ENCODE results near the gene RAB5IF. TPM values are rescaled to one million over a fixed set of nuclear protein-coding genes. Genes with fewer than 3 reads are reported as not detected.

The RAB5IF gene
- total RNA-seq, 1 donor from 2014 or later, result 162 TPM

DNA sequence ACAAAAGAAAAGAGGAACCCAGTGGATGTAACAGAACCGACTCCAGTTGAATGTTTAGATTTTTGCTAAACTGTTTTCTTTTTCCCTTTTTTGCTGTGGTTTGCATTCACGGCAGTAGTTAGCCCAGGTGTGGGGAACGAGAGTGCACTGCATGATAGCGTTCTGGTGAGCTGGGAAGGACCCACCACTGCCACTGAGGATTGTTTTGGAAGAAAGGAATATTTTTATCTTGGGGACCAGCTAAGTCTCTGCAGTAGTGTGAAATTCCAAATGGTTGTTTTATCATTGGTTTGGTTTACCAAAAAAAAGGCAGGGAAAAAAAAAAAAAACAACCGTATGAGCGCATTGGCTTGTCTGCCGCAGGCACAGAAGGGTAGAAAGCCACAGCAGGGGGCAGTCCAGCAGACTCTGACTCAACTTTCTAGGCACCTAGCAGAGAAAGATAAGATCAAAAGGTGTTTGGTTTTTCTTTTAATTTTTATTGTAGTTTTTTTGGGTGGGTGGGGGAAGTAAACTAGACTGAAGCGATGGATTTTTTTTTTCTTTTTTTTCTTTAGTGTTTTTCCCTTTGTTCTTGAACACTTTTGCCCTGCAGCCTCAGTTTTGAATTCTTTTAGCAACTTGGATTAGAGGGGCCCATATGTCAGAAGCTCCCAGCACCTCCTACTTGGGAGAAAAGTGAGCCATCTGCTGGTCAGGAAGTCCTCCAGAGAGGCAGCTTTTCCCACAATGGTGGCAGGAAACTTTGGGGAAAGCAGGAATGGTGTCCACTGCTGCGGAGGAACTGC lies 13.5 kb upstream of the RAB5IF start:
- no peak overlapping the region for H3K4me3 ChIP-seq (ENCODE audit: low read depth, low read length)
- TF ChIP-seq, protein P1, sequence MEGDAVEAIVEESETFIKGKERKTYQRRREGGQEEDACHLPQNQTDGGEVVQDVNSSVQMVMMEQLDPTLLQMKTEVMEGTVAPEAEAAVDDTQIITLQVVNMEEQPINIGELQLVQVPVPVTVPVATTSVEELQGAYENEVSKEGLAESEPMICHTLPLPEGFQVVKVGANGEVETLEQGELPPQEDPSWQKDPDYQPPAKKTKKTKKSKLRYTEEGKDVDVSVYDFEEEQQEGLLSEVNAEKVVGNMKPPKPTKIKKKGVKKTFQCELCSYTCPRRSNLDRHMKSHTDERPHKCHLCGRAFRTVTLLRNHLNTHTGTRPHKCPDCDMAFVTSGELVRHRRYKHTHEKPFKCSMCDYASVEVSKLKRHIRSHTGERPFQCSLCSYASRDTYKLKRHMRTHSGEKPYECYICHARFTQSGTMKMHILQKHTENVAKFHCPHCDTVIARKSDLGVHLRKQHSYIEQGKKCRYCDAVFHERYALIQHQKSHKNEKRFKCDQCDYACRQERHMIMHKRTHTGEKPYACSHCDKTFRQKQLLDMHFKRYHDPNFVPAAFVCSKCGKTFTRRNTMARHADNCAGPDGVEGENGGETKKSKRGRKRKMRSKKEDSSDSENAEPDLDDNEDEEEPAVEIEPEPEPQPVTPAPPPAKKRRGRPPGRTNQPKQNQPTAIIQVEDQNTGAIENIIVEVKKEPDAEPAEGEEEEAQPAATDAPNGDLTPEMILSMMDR (IDR thresholded peaks at IDR 0.05; ENCODE audit: insufficient read depth, low read length, poor library complexity, severe bottlenecking), result peak; percentile 33
- H3K36me3 ChIP-seq (ENCODE audit: control insufficient read depth, insufficient read depth, low read length), result no peaks in the 10 kb centered on the region
- no peak for DNase-seq (ENCODE audit: low read depth)
- H3K27me3 ChIP-seq (ENCODE audit: control insufficient read depth, insufficient read depth, low read length), result no peaks in the 10 kb centered on the region

DNA sequence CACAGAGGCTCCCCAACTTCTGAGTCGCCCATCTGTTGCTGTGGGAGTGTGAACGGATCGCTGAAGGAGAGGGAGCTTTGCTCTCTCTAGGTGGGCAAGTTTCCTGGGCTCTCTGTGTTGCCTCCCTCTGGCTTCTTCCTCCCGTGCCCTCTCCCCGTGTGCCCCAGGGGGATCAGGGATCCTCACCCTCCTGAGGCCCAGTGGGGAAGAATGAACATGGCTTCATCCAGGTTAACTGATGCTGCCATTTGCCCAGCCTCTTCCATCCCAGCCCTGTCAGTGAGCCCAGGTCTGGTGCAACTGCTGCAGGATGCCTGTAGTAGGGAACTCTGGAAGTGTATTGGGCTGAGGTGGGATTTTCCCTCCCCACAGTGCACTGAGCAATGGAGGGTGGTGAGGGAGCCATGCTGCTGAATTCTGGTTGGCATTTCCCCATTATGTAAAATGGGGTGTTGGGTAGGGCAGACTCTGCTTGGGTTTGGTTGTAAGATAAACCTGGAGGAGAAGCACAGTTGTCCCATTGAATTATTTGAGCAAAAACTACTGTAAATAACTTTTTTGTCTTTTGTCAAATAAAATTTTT lies 12.1 kb upstream of the RAB5IF start:
- H3K4me3 ChIP-seq (ENCODE audit: low read depth, low read length), result no peak overlapping the region
- H3K36me3 ChIP-seq (ENCODE audit: control insufficient read depth, insufficient read depth, low read length), result no peaks in the 10 kb centered on the region
- TF ChIP-seq, protein P1 (IDR thresholded peaks at IDR 0.05; ENCODE audit: insufficient read depth, low read length, poor library complexity, severe bottlenecking), result no peak
- no peaks in the 10 kb centered on the region for H3K27me3 ChIP-seq (ENCODE audit: control insufficient read depth, insufficient read depth, low read length)
- no peak for DNase-seq (ENCODE audit: low read depth)

DNA sequence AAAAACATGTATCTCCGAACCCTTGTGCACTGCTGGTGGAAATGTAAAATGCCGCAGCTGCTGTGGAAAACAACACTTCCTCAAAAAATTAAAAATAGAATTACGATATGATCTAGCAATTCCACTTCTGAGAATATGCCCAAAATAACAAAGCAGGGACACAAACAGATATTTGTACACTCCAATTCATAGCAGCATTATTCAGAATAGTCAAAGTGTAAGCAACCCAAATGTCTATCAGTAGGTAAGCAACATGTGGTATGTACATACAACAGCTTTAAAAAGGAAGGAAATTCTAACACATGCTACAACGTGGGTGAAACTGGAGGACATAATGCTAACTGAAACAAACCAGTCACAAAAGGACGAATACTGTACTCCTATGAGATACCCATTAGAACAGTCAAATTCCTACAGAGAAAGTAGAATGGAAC lies 5.7 kb upstream of the RAB5IF start:
- Histone ChIP-seq H3K4me3 (ENCODE audit: low read depth, low read length) (no peak overlapping the region), H3K36me3 (ENCODE audit: control insufficient read depth, insufficient read depth, low read length) (no peaks in the 10 kb centered on the region), H3K27me3 (ENCODE audit: control insufficient read depth, insufficient read depth, low read length) (no peaks in the 10 kb centered on the region)
- DNase-seq (ENCODE audit: low read depth), result no peak
- TF ChIP-seq, protein P1 (IDR thresholded peaks at IDR 0.05; ENCODE audit: insufficient read depth, low read length, poor library complexity, severe bottlenecking), result no peak

DNA sequence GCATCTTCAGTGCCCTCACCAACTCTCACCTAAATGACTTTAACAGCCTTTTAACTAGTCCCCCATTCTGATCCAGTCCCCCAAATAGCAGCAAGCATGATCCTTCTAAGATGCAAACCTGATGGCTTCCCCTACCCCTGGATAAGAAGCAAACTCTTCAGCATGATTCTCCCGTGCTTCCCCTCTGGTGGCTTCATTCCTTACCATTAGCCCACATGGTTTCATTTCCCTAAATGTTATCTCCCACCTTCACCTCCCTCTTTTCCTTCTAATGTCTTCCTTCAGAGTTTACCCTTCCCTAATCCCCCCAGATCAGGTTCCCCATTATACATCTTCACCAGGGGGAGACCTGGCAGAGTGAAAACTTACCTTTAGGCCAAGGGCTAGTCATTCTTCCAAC lies 4.0 kb upstream of the RAB5IF start:
- Histone ChIP-seq H3K36me3 (ENCODE audit: control insufficient read depth, insufficient read depth, low read length) (no peaks in the 10 kb centered on the region), H3K4me3 (ENCODE audit: low read depth, low read length) (no peak overlapping the region), H3K27me3 (ENCODE audit: control insufficient read depth, insufficient read depth, low read length) (no peaks in the 10 kb centered on the region)
- TF ChIP-seq, protein P1 (IDR thresholded peaks at IDR 0.05; ENCODE audit: insufficient read depth, low read length, poor library complexity, severe bottlenecking), result no peak
- DNase-seq (ENCODE audit: low read depth), result no peak

DNA sequence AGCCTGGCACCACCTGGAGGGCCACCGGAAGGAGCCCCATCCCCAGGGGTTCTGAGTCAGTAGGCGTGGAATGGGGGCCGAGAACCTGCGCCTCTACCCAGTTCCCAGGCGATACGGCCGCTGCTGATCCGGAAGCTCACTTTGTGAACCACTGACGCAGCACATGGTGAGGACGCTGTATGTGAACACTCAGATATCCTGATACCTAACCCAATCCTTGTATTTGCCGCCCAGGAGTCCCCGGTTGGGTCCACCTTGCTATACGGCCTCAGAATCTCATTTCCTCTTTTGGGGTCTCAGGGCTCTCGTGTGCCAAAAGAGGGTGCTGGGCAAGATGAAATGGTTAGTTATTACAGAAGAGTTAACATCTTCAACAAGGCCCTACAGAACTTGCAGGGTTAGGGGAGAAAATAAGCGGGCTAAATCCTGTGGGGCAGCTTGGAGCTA lies 604 bp upstream of the RAB5IF start:
- Histone ChIP-seq H3K27me3 (ENCODE audit: control insufficient read depth, insufficient read depth, low read length) (no peaks in the 10 kb centered on the region), H3K36me3 (ENCODE audit: control insufficient read depth, insufficient read depth, low read length) (peaks cover 2% of the 10 kb centered on the region), H3K4me3 (ENCODE audit: low read depth, low read length) (peak overlapping the region; percentile 24)
- TF ChIP-seq, protein P1 (IDR thresholded peaks at IDR 0.05; ENCODE audit: insufficient read depth, low read length, poor library complexity, severe bottlenecking), result no peak
- no peak for DNase-seq (ENCODE audit: low read depth)

Measured in kidney epithelial cell (primary cell).